ENCODE measurements around the gene HAT1.
"Not testable (repeated sequence)": the region's sequence is repeated elsewhere in the genome, so short reads cannot be mapped to it uniquely, and the experiment has no call there.

Gene HAT1

GRCh38 chr2:171966235-171966634, 44.0 kb downstream of the HAT1 start:
- no peak for TF ChIP-seq CTCF (IDR thresholded peaks at IDR 0.05; ENCODE audit: insufficient read depth, missing control alignments)
- FAIRE-seq = no peak
- DNase-seq (ENCODE audit: insufficient read length, low spot score) = no peak

- TF ChIP-seq CTCF (IDR thresholded peaks at IDR 0.05; ENCODE audit: insufficient read depth, missing control alignments) = no peak
- DNase-seq (ENCODE audit: insufficient read length, low spot score) (no peak), FAIRE-seq (no peak)
Measured at GRCh38 chr2:171966688-171967087, 44.4 kb downstream of the HAT1 start.

DNA sequence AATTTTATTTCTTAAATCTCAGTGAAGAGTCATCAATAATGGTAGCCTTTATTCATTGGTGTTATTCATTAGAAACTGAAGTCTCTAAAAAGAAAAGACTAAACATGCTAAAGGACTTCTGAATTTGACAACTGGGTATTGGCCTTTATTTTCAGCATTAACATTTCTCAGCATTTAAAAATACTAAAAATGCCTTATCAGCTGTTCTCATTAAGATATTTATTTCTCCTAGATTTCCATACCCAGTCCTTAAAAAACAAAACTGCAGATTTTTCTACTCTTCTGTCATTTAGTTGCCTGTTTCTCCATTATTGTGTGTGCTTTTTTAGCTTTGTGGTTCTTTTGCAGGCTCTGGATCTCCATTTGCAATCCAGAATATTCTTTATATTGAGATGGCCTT, 46.2 kb downstream of the HAT1 start:
- DNase-seq (ENCODE audit: insufficient read length, low spot score) = no peak
- FAIRE-seq = no peak
- TF ChIP-seq CTCF (IDR thresholded peaks at IDR 0.05; ENCODE audit: insufficient read depth, missing control alignments) = no peak

GRCh38 chr2:171972329-171972982, 50.2 kb downstream of the HAT1 start:
- DNase-seq (ENCODE audit: insufficient read length, low spot score) (no peak), FAIRE-seq (no peak)
- no peak for TF ChIP-seq CTCF (IDR thresholded peaks at IDR 0.05; ENCODE audit: insufficient read depth, missing control alignments)

DNA sequence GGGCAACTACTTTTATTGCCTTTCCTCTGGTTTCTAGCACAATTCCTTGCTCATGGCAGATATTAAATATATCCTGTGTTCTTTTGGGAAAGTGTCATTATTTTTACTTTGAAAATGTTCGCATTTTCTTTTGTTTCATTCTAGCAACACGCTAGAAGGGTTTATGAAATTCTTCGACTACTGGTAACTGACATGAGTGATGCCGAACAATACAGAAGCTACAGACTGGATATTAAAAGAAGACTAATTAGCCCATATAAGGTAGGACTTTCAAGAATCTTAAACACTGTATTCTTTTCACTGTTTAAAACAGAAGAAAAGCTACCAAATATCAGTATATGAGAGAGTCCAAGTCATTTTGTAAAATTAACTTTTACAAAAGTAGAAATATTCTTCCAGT, 56.8 kb downstream of the HAT1 start:
- no peak for TF ChIP-seq CTCF (IDR thresholded peaks at IDR 0.05; ENCODE audit: insufficient read depth, missing control alignments)
- DNase-seq (ENCODE audit: insufficient read length, low spot score) = no peak
- no peak for FAIRE-seq

DNA sequence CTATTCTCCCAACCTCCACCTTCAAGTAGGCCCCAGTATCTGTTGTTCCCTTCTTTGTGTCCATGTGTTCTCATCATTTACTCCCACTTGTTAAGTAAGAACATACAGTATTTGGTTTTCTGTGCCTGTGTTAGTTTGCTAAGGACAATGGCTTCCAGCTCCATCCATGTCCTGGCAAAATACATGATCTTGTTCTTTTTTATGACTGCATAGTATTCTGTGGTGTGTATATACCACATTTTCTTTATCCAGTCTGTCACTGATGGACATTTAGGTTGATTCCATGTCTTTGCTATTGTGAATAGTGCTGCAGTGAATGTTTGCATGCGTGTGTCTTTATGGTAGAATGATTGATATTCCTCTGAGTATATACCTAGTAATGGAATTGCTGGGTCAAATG, 61.7 kb downstream of the HAT1 start:
- not testable (repeated sequence) for DNase-seq (ENCODE audit: insufficient read length, low spot score); FAIRE-seq

DNA sequence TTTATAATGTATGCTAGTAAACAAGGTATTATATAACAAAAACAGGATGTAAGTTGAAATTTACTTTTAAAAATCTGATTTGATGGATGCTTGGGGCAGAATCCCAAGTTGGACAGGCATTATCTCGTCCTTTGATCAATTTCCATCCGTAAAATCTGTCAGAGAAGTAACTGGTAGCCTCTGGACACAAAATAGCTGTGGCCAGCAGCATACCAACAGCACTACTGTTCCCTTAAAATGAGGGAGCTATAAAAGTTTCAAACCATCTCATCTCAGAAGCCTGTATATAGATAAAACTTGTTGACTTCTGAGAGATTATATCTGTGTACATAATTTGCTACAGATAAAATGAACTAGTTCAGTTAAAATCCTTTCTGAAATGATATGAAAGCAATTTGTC, 62.8 kb downstream of the HAT1 start:
- TF ChIP-seq CTCF (IDR thresholded peaks at IDR 0.05; ENCODE audit: insufficient read depth, missing control alignments) = no peak
- FAIRE-seq (no peak), DNase-seq (ENCODE audit: insufficient read length, low spot score) (no peak)

DNA sequence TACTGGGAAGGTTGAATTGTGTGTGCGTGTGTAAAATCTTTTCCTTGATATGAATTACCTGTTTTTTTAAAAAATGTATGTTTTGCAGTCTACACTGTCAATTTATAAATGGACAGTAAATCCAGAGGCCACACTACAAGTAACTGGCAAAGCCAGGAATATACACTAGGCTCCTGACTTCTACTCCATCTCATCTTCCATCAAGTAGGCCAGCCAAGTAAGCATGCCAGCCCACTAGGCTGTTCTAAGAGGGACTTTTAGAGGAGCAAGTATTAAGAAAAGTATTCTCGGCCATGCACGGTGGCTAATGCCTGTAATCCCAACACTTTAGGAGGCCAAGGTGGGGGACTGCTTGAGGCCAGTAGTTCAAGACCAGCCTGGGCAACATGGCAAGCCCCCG, 64.5 kb downstream of the HAT1 start:
- DNase-seq (ENCODE audit: insufficient read length, low spot score) (no peak), FAIRE-seq (no peak)
- no peak for TF ChIP-seq CTCF (IDR thresholded peaks at IDR 0.05; ENCODE audit: insufficient read depth, missing control alignments)

Measured in D721Med (cell line).